ENCODE results near the gene KDM2B. TPM values are rescaled to one million over a fixed set of nuclear protein-coding genes. Genes with fewer than 3 reads are reported as not detected.

Gene KDM2B
- total RNA-seq, 1 experiment from 2014 or later, result 39.1 TPM

DNA sequence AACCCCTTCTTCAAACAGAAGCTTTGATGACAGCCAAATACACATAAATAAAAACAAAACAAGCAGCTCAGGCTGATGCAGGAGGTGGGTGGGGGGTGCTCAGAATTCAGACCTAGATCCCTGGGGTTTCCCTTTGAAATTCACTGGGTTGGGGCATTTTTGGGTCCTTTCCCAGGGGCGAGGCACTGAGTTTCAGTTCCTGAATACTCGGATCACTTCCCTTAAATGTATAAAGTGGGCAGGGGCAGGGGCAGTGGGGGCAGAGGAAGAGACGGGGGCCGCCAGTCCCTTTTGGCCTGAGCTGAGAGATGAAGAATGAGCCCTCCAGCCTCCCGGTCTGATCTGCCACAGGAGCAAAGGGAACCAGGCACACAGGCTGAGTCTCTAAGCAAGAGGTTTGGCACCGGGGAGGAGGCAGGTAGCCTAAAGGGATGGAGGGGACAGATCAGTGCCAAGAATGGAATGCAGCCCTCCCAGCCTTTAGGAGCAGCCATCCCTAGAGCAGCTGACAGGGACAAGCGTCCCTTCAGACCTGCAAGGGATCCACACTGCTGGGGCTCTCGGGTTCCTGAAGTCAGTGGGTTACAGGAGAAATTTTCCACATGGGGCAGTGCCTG is 20.3 kb downstream of the KDM2B start:
- no peaks in the 10 kb centered on the region for H4K20me1 ChIP-seq (ENCODE audit: insufficient read depth, low read depth, low read length)
- H3K27me3 ChIP-seq (ENCODE audit: low read length), result no peaks in the 10 kb centered on the region
- DNase-seq, result peak; percentile 66
- no peak overlapping the region for H2AFZ ChIP-seq (ENCODE audit: low read length)
- no peaks in the 10 kb centered on the region for H3K9me2 ChIP-seq (replicated peaks; ENCODE audit: insufficient read depth, low read length)
- peak overlapping the region; percentile 35 for H3K4me2 ChIP-seq (ENCODE audit: low read depth, low read length, poor library complexity, severe bottlenecking)
- peaks cover 20% of the 10 kb centered on the region for H3K4me1 ChIP-seq (ENCODE audit: low read length)
- no peaks in the 10 kb centered on the region for H3K36me3 ChIP-seq (ENCODE audit: insufficient read depth, low read length)
- no peaks in the 10 kb centered on the region for H3K9me3 ChIP-seq (ENCODE audit: low read length)
- H3K4me3 ChIP-seq (ENCODE audit: low read length), result no peak overlapping the region
- no peaks in the 10 kb centered on the region for H3K79me2 ChIP-seq (ENCODE audit: low read length)
- H3K9ac ChIP-seq (ENCODE audit: low read length), result peak overlapping the region; percentile 26
- H3K27ac ChIP-seq (ENCODE audit: low read length), result peak overlapping the region; percentile 46; the same call in 1 of the 2 replicates

DNA sequence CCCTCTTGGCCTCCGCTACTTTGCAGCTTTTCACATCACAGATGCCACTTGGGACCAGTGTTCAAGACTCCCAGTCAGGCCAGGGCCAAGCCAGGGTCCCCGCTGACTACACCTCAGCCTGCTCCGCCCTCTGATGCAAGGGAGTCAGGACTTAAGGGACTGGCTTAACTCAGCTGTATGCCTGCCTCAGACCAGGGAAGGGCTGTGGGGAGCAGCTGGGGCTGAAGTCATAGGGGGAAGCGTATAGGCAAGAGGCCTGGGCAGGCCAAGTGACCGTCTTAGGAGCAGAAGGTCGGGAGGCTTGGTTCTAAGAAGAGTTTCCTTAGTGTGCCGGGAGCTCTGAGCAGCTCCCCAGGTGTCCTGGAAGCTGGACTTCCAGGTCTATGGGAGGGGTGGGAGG is 21.9 kb downstream of the KDM2B start:
- peaks cover 20% of the 10 kb centered on the region for H3K4me1 ChIP-seq (ENCODE audit: low read length)
- H3K9ac ChIP-seq (ENCODE audit: low read length), result no peak overlapping the region
- H2AFZ ChIP-seq (ENCODE audit: low read length), result no peak overlapping the region
- no peaks in the 10 kb centered on the region for H3K9me3 ChIP-seq (ENCODE audit: low read length)
- no peaks in the 10 kb centered on the region for H3K9me2 ChIP-seq (replicated peaks; ENCODE audit: insufficient read depth, low read length)
- H3K4me3 ChIP-seq (ENCODE audit: low read length), result no peak overlapping the region
- no peak overlapping the region for H3K4me2 ChIP-seq (ENCODE audit: low read depth, low read length, poor library complexity, severe bottlenecking)
- no peaks in the 10 kb centered on the region for H3K79me2 ChIP-seq (ENCODE audit: low read length)
- no peaks in the 10 kb centered on the region for H4K20me1 ChIP-seq (ENCODE audit: insufficient read depth, low read depth, low read length)
- no peaks in the 10 kb centered on the region for H3K27me3 ChIP-seq (ENCODE audit: low read length)
- DNase-seq, result no peak
- no peak overlapping the region for H3K27ac ChIP-seq (ENCODE audit: low read length)
- H3K36me3 ChIP-seq (ENCODE audit: insufficient read depth, low read length), result no peaks in the 10 kb centered on the region

DNA sequence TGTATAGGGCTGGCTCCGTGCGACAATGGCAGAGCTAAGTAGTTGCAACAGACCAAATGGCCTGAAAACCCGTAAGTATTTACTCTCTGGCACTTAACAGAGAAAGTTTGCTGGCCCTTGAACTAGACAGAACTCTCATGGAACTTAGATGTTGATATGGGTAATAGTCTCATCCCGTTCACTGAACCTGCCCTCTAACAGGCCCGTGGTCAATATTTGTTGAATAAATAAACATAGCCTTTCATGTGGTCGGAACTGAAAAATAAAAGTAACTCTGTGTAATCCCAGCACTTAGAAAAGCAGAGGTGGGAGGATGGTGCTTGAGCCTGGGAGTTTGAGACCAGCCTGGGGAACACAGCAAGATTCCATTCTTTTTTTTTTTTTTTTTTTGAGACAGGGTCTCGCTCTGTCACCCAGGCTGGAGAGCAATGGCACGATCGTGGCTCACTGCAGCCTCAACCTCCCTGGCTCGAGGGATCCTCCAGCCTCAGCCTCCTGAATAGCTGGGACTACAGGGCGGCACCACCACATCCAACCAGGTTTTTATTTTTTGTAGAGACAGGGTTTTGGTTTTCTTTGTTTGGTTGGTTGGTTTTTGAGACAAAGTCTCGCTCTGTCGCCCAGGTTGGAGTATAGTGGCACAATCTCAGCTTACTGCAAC is 29.7 kb downstream of the KDM2B start:
- no peaks in the 10 kb centered on the region for H3K79me2 ChIP-seq (ENCODE audit: low read length)
- H3K27ac ChIP-seq (ENCODE audit: low read length), result no peak overlapping the region
- H3K4me3 ChIP-seq (ENCODE audit: low read length), result no peak overlapping the region
- no peak overlapping the region for H2AFZ ChIP-seq (ENCODE audit: low read length)
- no peaks in the 10 kb centered on the region for H3K4me1 ChIP-seq (ENCODE audit: low read length)
- no peaks in the 10 kb centered on the region for H3K27me3 ChIP-seq (ENCODE audit: low read length)
- H3K36me3 ChIP-seq (ENCODE audit: insufficient read depth, low read length), result no peaks in the 10 kb centered on the region
- DNase-seq, result no peak
- no peak overlapping the region for H3K4me2 ChIP-seq (ENCODE audit: low read depth, low read length, poor library complexity, severe bottlenecking)
- no peaks in the 10 kb centered on the region for H3K9me2 ChIP-seq (replicated peaks; ENCODE audit: insufficient read depth, low read length)
- no peaks in the 10 kb centered on the region for H4K20me1 ChIP-seq (ENCODE audit: insufficient read depth, low read depth, low read length)
- H3K9ac ChIP-seq (ENCODE audit: low read length), result no peak overlapping the region
- no peaks in the 10 kb centered on the region for H3K9me3 ChIP-seq (ENCODE audit: low read length)

DNA sequence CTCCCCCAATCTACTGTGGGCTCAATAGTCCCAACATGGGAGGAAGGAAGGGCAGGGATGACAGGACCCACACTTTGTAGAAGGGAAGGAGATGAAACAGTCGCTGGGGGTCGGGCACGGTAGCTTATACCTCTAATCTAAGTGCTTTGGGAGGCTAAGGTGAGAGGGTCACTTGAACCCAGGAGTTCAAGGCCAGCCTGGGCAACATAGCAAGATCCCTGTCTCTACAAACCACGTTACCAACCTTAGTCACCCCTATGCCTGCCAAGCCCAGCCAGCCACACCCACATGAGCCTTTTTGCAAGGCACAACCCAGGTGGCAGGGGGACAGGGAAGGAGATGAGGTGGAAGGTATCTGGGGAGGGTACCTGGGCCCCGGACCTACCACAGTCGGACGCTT is 31.7 kb downstream of the KDM2B start:
- no peak overlapping the region for H3K4me2 ChIP-seq (ENCODE audit: low read depth, low read length, poor library complexity, severe bottlenecking)
- no peaks in the 10 kb centered on the region for H3K27me3 ChIP-seq (ENCODE audit: low read length)
- H3K36me3 ChIP-seq (ENCODE audit: insufficient read depth, low read length), result no peaks in the 10 kb centered on the region
- H3K4me3 ChIP-seq (ENCODE audit: low read length), result no peak overlapping the region
- no peak for DNase-seq
- no peak overlapping the region for H3K27ac ChIP-seq (ENCODE audit: low read length)
- no peaks in the 10 kb centered on the region for H4K20me1 ChIP-seq (ENCODE audit: insufficient read depth, low read depth, low read length)
- H3K9me2 ChIP-seq (replicated peaks; ENCODE audit: insufficient read depth, low read length), result no peaks in the 10 kb centered on the region
- no peak overlapping the region for H2AFZ ChIP-seq (ENCODE audit: low read length)
- H3K9ac ChIP-seq (ENCODE audit: low read length), result no peak overlapping the region
- no peaks in the 10 kb centered on the region for H3K4me1 ChIP-seq (ENCODE audit: low read length)
- no peaks in the 10 kb centered on the region for H3K79me2 ChIP-seq (ENCODE audit: low read length)
- H3K9me3 ChIP-seq (ENCODE audit: low read length), result no peaks in the 10 kb centered on the region

DNA sequence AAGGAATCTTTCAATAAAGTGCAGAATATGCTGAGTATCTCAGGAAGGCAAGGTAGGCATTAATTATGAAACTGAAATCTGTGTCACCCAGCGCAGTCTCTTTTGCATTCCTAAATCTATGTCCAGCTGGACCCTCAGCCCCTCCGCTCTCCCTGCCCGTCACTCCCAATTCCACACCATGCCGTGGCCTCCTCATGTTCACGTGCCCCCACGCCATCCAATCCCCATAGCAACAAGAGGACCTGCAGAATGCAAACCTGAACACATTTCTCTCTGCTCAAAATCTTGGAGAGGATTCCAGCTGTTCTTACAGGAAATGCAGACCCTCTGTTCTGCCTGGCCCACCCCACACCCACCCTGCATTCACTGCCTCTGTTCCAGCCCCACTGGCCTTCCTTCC is 35.3 kb downstream of the KDM2B start:
- Histone ChIP-seq H3K9ac (ENCODE audit: low read length) (no peak overlapping the region), H3K4me3 (ENCODE audit: low read length) (no peak overlapping the region), H3K36me3 (ENCODE audit: insufficient read depth, low read length) (no peaks in the 10 kb centered on the region), H4K20me1 (ENCODE audit: insufficient read depth, low read depth, low read length) (no peaks in the 10 kb centered on the region), H3K27ac (ENCODE audit: low read length) (no peak overlapping the region), H3K27me3 (ENCODE audit: low read length) (no peaks in the 10 kb centered on the region), H3K9me3 (ENCODE audit: low read length) (no peaks in the 10 kb centered on the region), H3K4me2 (ENCODE audit: low read depth, low read length, poor library complexity, severe bottlenecking) (no peak overlapping the region), H3K9me2 (replicated peaks; ENCODE audit: insufficient read depth, low read length) (no peaks in the 10 kb centered on the region), H2AFZ (ENCODE audit: low read length) (no peak overlapping the region), H3K79me2 (ENCODE audit: low read length) (no peaks in the 10 kb centered on the region), H3K4me1 (ENCODE audit: low read length) (no peaks in the 10 kb centered on the region)
- DNase-seq, result no peak

DNA sequence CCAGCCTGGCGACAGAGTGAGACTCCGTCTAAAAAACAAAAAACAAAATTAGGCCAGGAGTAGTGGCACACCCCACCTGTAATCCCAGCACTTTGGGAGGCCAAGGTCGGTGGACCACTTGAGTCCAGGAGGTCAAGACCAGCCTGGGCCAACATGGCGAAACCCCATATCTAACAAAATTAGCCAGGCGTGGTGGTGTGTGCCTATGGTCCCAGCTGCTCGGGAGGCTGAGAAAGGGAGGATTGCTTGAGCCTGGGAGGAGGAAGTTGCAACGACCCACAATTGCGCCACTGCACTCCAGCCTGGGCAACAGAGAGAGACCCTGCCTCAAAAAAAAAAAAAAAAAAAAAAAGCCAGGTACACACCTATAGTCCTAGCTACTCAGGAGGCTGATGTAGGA is 37.0 kb downstream of the KDM2B start:
- Histone ChIP-seq H4K20me1 (ENCODE audit: insufficient read depth, low read depth, low read length) (no peaks in the 10 kb centered on the region), H3K4me2 (ENCODE audit: low read depth, low read length, poor library complexity, severe bottlenecking) (no peak overlapping the region), H3K36me3 (ENCODE audit: insufficient read depth, low read length) (no peaks in the 10 kb centered on the region), H3K4me3 (ENCODE audit: low read length) (no peak overlapping the region), H3K9me3 (ENCODE audit: low read length) (no peaks in the 10 kb centered on the region), H3K4me1 (ENCODE audit: low read length) (peaks cover 2% of the 10 kb centered on the region), H2AFZ (ENCODE audit: low read length) (no peak overlapping the region), H3K79me2 (ENCODE audit: low read length) (no peaks in the 10 kb centered on the region), H3K9ac (ENCODE audit: low read length) (no peak overlapping the region), H3K27ac (ENCODE audit: low read length) (no peak overlapping the region), H3K9me2 (replicated peaks; ENCODE audit: insufficient read depth, low read length) (no peaks in the 10 kb centered on the region), H3K27me3 (ENCODE audit: low read length) (no peaks in the 10 kb centered on the region)
- DNase-seq, result no peak

DNA sequence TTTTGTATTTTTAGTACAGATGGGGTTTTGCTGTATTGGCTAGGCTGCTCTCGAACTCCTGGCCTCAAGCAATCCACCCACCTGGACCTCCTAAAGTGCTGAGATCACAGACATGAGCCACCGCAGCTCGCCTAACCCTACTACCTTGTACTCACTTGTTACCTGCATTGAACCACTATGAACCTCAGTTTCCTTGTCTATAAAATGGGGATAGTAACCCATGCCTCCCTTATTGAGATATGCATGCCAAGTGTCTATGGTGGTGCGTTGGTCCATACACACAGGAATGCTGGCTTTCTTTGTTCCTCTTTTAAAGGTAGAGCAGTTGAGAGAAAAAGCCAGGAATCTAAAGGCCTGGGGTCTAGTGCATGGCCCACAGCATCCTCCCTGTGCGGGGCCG is 40.9 kb downstream of the KDM2B start:
- no peaks in the 10 kb centered on the region for H3K27me3 ChIP-seq (ENCODE audit: low read length)
- no peak overlapping the region for H3K4me3 ChIP-seq (ENCODE audit: low read length)
- no peaks in the 10 kb centered on the region for H4K20me1 ChIP-seq (ENCODE audit: insufficient read depth, low read depth, low read length)
- no peak overlapping the region for H3K9ac ChIP-seq (ENCODE audit: low read length)
- H3K9me3 ChIP-seq (ENCODE audit: low read length), result no peaks in the 10 kb centered on the region
- no peak for DNase-seq
- peaks cover 11% of the 10 kb centered on the region for H3K79me2 ChIP-seq (ENCODE audit: low read length)
- no peak overlapping the region for H2AFZ ChIP-seq (ENCODE audit: low read length)
- H3K27ac ChIP-seq (ENCODE audit: low read length), result no peak overlapping the region
- no peak overlapping the region for H3K4me2 ChIP-seq (ENCODE audit: low read depth, low read length, poor library complexity, severe bottlenecking)
- no peaks in the 10 kb centered on the region for H3K36me3 ChIP-seq (ENCODE audit: insufficient read depth, low read length)
- H3K9me2 ChIP-seq (replicated peaks; ENCODE audit: insufficient read depth, low read length), result no peaks in the 10 kb centered on the region
- H3K4me1 ChIP-seq (ENCODE audit: low read length), result peaks cover 35% of the 10 kb centered on the region

DNA sequence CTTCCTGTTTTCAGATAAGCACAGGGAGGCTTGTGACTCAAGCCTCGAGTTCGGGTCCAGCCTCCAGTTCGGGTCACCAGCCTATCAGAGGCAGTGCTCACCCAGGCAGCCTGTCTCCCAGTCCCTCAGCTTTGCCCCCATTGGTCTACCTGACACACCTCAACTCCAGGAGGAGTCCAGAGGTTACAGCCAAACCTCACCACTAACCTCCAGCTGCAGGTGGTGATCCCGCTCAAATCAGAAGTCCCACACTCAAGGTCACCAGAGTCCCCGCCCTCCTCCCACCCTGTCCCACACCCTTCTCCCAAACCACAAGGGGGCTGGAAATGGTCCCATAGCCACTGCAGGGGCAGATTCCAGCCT is 42.1 kb downstream of the KDM2B start:
- H3K27ac ChIP-seq (ENCODE audit: low read length), result peak overlapping the region; percentile 99; the same call in 1 of the 2 replicates
- peaks cover 47% of the 10 kb centered on the region for H3K4me1 ChIP-seq (ENCODE audit: low read length)
- no peak overlapping the region for H2AFZ ChIP-seq (ENCODE audit: low read length)
- peak overlapping the region; percentile 84 for H3K4me3 ChIP-seq (ENCODE audit: low read length)
- peak; percentile 68 for DNase-seq
- peaks cover 18% of the 10 kb centered on the region for H3K79me2 ChIP-seq (ENCODE audit: low read length)
- H3K9me2 ChIP-seq (replicated peaks; ENCODE audit: insufficient read depth, low read length), result no peaks in the 10 kb centered on the region
- no peaks in the 10 kb centered on the region for H3K36me3 ChIP-seq (ENCODE audit: insufficient read depth, low read length)
- H3K9me3 ChIP-seq (ENCODE audit: low read length), result no peaks in the 10 kb centered on the region
- H3K27me3 ChIP-seq (ENCODE audit: low read length), result no peaks in the 10 kb centered on the region
- peak overlapping the region; percentile 95 for H3K9ac ChIP-seq (ENCODE audit: low read length)
- no peaks in the 10 kb centered on the region for H4K20me1 ChIP-seq (ENCODE audit: insufficient read depth, low read depth, low read length)
- H3K4me2 ChIP-seq (ENCODE audit: low read depth, low read length, poor library complexity, severe bottlenecking), result peak overlapping the region; percentile 96

Measured in Karpas-422 (cell line).